Activated T-helper 1 cell treated with anti-CD3 and anti-CD28 coated beads, Interleukin-2, amount 50 U/mL, for 16 hours (primary cell): ENCODE results near the gene FLNC.

Source experiments
- DNase-seq, 2 donors: peaks; one replicate each; pipeline ENCODE4 v3.0.0-alpha.2; 2020; ENCODE audit warnings: low read depth in 1 of 2, low spot score in 1 of 2

FLNC gene

GRCh38 chr7:128801667-128802418, 28.4 kb upstream of the FLNC start:
- DNase-seq, result no peak

- no peak for DNase-seq
These were observed 25.7 kb upstream of the FLNC start for GRCh38 chr7:128804484-128804883.

GRCh38 chr7:128805225-128805624, 25.0 kb upstream of the FLNC start:
- DNase-seq, result no peak

GRCh38 chr7:128807191-128807590, 23.0 kb upstream of the FLNC start:
- no peak for DNase-seq

GRCh38 chr7:128809363-128809762, 20.8 kb upstream of the FLNC start:
- DNase-seq, result no peak

- no peak for DNase-seq
These were observed 19.7 kb upstream of the FLNC start for GRCh38 chr7:128810473-128810872.

- DNase-seq, result no peak
These were observed 19.2 kb upstream of the FLNC start for GRCh38 chr7:128810997-128811396.

- no peak for DNase-seq
These were observed 18.4 kb upstream of the FLNC start for GRCh38 chr7:128811631-128812430.

GRCh38 chr7:128812514-128813168, 17.6 kb upstream of the FLNC start:
- no peak for DNase-seq

GRCh38 chr7:128814499-128814898, 15.7 kb upstream of the FLNC start:
- DNase-seq, result no peak

GRCh38 chr7:128815289-128815942, 14.8 kb upstream of the FLNC start:
- no peak for DNase-seq

- no peak for DNase-seq
These were observed 11.5 kb upstream of the FLNC start for GRCh38 chr7:128818694-128819093.

- DNase-seq, result no peak
These were observed 8.5 kb upstream of the FLNC start for GRCh38 chr7:128821724-128822123.

- no peak for DNase-seq
These were observed 3.7 kb upstream of the FLNC start for GRCh38 chr7:128826512-128826911.

GRCh38 chr7:128826916-128827247, 3.3 kb upstream of the FLNC start:
- no peak for DNase-seq

- no peak for DNase-seq
These were observed 2.8 kb upstream of the FLNC start for GRCh38 chr7:128827248-128827958.

GRCh38 chr7:128827971-128828711, 2.1 kb upstream of the FLNC start:
- no peak for DNase-seq

GRCh38 chr7:128829391-128830166, 627 bp upstream of the FLNC start:
- DNase-seq, result no peak

GRCh38 chr7:128831178-128831993, 1.2 kb downstream of the FLNC start:
- DNase-seq, result no peak
